Measurements from ENCODE around the gene B4GALT2.

B4GALT2 gene

DNA sequence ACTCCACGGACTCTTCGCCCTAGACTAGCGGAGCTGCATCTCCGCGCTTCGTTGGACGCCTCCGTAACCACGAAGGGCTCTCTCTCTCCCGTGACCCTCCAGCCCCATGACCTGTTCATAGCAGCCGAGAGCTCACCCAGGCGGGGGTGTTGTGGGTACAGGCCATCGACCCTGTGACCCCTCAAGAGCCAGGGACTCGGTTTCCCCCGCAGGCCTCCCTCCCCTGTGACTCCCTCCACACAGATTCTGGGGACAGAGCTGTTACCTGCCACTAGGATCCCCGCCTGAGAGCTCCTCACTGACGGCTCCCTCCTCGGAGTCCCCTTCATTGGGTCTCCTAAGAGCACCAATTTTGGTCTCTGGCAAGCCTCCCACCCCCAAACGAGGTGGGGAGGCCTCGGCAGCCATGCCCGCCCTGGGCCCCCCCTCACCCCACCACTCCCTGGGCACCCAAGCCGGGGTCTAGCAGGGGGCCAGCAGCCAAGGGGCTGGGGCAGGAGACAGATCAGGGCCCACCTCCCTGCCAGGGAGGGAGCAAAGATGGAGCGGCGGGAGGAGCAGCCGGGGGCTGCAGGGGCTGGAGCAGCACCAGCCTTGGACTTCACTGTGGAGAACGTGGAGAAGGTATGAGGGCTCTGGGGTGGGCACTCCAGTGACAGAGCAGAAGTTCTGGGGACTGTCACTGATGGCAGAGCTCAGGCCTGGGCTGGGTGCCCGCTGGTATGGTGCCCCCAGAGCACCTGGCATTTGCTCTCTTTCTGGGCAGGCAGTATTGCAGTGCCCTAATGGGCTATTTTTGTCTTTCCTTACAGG is 31.7 kb upstream of the B4GALT2 start:
- DNase-seq, result no peak

DNA sequence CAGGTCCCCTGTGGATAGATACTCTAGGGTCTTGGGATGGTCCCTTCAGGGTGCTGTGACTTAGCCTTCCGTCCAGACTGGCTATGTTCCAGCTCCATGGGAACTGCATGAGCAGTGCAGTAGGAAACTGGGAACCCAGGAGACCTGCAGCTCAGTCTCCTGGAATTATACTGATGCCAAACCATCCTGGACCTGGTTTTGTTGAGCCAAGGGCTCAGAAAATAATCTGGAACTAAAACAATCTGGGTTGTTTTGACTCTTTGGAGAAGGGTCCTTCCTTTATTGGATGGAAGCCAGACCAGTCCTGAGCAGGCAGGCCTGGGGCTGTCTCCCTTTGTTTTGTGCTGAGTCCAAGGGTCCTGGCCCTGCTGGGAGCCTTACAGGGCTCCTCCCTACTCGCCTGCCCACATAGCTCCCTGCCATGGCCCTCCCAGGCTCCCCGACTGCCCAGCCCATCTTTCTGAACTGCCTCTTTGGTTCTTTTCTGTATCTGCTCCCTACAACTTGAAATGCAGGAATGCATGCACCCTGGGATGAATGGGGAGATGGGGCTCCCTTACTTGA is 31.1 kb upstream of the B4GALT2 start:
- DNase-seq, result no peak

DNA sequence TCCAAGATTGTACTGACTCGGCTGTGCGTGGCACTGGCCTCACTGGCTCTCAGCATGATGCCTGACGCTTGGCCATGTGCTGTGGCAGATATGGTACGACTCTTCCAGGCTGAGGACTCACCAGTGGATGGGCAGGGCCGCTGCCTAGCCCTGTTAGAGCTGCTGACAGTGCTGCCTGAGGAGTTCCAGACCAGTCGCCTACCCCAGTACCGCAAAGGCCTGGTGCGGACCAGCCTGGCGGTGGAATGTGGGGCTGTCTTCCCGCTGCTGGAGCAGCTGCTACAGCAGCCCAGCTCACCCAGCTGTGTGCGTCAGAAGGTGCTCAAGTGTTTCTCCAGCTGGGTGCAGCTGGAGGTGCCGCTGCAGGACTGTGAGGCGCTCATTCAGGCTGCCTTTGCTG is 29.3 kb upstream of the B4GALT2 start:
- DNase-seq, result no peak

DNA sequence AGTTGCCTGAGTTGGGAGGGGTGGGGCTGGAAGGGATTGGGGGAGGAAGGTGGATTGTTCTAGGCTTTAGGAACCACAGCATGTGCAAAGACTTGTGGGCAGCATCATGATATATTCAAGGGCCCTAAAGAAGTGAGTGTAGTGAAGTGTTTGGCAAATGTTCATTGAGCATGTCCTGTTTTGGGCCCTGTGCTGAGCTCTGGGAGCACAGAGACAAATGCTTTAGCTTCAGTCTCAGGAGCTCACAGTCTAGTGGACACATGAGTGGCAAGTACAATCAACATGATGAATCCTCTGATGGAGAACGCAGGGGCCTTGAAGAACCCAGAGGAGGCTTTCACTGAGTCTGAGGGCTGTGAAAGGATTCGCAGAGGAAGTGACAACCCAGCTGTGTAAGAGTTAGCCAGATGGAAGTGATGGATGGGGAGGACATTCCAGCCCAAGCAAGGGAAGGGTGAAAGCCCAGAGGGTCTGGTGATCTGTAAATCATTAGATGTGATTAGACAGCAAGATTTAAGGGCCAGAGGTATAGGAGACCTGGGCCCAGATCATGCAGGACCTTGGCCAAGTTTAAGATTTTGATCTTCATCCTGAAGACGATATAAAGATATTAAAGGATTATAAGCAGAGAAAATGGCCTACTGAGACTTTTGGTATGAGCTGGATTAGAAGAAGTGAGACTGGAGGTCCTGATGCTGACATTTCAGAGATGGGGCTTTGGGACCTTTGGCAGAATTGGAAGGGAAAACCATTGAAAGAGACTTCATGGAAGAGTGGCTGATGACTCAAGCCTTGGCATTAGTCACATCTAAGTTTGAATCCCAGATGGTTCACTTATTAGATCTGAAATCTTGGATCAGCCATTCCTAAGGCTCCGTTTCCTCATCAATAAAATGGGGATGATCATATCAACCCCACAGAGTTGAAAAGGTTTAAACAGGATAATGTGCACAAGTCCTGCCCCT is 27.7 kb upstream of the B4GALT2 start:
- no peak for DNase-seq

DNA sequence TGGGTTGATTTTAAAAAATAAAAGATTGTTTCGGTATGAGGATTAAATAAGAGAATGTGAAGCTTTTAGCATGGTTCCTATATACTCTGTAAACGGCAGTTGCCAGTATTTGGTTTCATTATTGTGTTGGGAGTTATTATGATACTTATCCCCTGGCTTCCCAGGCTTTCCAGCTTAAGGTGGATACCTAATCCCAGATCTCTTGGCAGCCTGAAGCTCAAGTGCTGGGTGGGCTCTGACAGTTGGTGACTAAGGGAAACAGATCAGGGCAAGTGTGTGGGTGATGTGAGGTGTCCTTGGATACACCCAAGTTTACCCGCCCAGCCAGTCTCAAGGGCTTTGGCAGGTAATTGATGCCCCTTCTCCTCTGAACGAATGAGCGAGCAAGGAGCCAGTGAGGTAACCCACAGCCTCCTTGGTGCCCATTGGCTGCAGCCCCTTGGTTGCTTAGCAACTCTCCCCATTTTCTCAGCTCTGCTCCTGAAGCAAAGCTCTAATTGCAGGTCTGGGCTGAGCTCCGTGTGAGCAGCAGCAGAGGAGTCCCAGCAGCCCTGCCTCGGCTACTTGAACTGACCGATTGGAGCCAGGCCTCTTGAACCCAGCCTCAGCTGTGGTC is 26.2 kb upstream of the B4GALT2 start:
- DNase-seq, result no peak

DNA sequence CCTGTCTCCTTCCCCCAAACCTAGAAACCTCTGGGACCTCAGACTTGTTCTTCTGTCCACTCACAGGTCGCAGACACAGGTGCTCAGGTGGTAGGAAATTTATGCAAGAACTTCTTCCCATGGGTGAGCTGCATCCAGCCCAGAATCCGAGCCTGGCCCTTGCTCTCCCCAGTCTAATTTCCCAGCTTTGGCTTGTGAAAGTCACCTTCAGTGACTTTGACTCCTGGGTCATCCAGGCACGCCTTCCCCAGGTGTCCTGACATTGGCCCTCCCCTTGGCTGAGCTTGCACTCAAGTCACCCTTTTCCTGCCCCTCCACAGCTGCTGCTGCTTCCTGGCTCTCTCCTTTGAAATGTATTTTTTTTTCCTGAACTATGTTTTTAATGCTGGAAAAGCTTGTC is 25.6 kb upstream of the B4GALT2 start:
- no peak for DNase-seq

DNA sequence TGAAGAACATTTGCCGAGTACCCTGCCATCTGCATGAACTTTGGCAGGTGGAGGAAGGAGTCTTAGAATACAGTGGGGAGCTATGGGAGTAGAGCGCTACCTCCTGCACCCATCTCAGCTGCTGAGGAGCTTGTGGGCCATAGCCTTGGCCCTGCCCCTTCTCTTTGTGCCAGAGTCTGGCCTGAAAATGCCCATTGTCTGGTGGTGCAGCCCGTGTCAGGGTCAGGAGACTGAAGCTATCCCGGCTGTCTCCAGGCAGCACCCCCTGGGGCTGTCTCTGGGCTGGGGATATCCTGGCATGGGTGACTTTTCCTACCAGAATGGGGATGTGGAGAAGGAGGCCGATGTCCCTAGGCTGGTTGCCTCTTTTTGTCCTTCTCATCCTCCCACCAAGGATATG is 25.0 kb upstream of the B4GALT2 start:
- DNase-seq, result no peak

DNA sequence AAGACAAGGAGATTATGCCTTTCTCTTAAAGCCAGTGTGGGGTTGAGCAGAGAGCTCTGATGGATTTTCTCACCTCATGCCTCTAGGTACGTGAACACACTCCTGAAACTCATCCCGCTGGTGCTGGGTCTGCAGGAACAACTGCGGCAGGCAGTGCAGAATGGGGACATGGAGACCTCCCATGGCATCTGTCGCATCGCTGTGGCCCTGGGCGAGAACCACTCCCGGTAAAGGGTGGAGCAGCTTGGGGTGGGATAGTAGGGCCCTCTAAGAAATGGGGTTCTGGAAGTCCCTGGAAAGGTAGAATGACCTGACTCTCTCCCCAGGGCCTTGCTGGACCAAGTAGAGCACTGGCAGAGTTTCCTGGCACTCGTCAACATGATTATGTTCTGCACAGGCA is 22.8 kb upstream of the B4GALT2 start:
- DNase-seq, result no peak

DNA sequence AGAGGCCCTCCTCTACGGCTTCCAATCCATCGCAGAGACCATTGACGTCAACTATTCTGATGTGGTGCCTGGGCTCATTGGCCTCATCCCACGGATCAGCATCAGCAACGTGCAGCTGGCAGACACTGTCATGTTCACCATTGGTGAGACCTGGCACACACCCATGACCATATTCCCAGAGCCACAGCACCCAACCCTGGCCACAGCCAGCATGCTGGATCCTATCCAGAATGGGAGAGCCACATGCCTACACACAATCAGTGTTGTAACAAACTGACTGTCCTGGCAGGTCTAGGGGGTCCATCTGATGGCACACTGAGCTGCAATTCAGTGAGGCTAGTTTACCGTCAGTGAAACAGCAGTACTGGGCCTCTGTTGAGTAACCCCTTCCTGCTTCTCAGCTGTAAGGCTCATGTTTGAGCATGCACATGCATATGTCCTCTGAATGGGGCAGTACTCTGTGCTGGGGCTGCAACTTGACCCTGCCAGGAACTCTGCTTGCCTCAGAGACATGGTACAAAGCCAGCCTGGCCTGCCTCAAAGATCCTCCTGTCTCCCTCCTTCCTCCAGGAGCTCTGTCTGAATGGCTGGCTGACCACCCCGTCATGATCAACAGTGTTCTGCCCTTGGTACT is 21.5 kb upstream of the B4GALT2 start:
- no peak for DNase-seq

DNA sequence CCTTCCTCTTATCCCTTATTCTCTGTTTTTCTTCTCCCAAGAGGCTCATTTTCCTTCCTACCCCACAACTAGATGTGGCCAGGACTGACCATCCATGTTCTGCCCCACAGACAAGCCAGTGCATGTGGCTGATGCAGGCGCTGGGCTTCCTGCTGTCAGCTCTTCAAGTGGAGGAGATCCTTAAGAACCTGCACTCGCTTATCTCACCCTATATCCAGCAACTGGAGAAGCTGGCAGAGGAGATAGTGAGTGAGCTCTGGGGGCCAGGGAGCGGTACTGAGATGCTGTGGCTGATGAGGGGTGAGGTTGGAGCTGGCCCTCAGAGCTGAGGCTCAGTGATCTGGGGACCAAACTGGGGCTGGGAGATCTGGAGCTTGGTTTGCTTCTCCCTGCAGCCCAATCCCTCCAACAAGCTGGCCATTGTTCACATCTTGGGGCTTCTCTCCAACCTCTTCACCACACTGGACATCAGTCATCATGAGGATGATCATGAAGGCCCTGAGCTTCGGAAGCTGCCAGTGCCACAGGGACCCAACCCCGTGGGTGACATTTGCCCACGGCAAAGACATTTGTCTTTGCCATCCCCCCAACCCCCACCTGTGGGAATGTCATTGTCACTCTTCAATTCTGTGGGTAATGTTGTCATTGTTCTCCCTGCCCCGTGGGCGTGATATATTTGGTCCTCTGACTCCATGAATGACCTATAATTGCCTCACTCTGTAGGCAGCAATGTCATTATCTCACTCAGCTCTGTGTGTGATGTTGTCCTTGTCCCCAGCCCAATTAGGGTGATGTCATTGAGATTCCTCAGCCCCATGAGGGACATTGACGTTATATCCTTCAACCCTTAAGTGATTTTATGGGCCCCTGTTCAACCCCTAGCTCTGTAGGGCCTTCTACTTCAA is 20.4 kb upstream of the B4GALT2 start:
- no peak for DNase-seq

DNA sequence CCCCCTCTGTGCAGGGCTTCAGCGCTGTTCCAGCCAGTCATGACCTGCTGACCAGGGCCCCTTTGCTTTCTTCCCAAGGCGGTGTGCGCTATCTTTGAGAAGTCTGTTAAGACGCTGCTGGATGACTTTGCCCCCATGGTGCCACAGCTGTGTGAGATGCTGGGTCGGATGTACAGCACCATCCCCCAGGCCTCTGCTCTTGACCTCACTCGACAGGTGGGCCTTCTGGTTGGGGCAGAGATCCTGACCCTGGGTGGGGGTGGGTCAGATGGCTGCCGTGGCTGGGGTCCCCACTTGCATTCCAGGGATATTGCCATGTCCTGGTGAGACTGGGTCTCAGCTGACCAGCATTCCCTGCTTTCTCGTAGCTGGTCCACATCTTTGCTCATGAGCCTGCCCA is 18.2 kb upstream of the B4GALT2 start:
- DNase-seq, result no peak

DNA sequence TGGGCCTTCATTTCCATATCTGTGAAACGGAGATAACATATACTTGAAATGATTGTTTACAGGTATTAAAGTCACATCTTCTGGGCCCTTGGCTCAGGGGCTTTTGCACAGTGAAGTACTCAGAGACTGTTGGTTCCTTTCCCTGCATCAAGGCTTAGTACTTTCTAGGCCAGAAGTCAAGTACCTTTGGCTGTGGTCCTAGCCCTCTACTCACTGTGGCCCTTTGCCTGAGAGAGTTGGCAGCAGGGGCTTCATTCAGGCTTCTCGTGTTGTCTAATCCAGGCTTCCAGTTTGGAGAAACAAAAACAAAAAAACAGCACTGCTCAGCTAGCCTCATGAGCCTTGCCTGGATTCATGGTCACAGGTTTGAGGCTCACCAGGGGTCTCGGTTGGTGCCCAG is 17.3 kb upstream of the B4GALT2 start:
- no peak for DNase-seq

DNA sequence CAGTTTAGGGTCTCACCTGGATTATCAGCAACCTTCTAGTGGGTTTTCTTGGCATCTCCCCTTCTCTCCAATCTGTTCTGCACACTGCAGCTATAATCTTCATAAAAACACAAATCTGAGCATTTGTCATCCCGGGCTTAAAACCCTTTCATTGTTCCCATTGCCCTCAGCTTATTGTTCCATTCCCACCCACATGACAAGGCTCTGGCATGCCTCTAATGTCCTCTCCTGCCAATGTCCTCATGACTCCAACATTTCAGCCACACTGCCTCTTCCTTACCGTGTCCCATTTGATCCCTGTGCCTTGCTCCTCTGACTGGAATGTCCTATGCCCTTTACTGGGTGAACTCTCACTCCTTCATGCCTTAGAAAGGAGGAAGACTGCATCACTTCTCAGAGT is 16.7 kb upstream of the B4GALT2 start:
- no peak for DNase-seq

DNA sequence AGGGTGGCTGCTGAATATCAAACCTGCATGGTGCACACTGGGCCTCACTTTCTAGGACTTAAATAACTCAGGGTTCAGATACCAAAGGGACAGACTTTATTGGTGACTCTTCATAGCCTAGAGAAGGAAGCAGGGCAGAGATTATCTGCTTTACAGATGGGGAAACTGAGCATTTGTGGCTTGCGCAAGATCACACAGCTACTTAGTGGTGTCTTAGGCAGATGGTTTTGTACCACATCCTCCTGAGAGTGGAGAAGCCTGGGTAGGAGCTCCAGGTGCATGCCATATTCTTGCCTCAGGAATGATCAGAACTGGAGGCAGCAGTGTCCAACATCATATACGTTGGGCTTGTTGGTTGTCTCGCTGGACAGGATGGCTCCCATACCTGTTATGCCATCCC is 16.0 kb upstream of the B4GALT2 start:
- no peak for DNase-seq

DNA sequence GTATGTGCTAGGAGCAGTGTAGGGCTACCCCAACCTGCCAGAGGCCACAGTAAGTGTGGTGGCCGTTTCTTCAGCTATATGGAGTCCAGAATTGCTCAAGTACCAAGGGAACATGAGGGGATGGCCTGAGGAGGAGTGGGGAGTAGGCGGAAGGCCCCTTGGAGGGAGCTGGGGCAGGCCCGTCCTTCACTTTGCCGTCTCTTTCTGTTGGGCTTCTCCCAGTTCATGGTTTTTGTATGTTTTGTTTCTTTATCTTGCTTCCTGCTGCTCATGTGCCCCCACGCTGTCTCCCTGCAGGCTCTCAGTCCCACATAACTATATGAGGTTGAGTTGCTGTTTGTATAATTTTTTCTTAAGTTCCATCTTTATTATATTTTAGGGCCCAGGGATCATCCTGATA is 15.1 kb upstream of the B4GALT2 start:
- no peak for DNase-seq

DNA sequence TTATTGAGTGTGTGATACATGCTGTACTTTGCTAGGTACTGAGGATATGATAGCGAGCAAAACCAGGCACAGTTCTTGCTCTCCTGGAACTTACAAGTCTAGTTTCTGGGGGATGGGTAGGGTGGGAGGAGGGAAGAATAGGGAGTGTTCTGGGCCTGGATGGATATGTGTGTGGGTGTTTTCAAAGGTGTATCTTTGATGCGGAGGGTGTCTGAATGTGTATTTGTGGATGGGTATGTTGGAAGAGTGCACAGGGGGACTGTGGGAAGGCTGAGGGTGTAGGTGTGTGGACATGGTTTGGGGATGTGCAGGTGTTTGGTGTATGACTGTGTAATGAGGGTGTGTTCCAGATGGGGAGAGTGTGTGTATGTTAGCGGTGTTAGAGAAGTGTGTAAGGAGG is 13.7 kb upstream of the B4GALT2 start:
- no peak for DNase-seq

DNA sequence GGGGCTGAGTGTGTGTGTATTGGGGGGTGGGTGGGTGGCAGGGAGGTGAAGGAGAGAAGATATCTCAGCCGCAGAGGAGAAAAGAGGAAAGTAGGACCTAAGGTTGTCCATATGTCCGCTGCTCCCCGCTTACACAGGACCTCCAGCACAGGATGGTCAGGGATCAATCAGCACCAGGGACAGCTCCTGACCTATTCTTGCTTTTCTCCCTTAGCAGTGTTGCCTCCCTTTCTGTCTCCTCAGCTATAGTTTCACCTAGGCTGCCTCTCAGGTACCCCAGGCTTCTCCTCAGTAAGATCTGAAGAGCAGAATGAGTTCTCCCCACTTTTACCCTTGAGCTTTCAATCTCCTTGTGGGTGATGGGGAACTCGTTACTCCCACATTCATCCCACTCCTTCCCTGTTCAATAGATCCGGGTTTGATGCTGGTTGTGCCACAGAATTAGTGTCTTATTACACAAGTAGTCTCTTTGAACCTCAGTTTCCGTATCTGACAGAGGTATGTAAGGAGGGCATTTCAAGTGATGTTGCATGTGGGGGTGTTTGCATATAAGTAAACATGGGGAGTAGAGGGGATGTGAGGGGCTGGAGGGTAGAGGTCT is 10.6 kb upstream of the B4GALT2 start:
- DNase-seq, result peak; percentile 44

DNA sequence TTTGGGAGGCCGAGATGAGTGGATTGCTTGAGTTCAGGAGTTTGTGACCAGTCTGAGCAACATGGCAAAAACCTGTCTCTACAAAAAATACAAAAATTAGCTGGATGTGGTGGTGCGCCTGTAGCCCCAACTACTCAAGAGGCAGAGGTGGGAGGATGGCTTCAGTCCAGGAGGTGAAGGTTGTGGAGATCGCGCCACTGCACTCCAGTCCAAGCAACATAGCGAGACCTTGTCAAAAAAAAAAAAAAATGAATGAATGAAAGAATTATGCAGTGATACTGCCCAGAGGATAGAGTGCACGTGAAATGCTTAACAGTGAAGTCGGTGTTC is 9.6 kb upstream of the B4GALT2 start:
- no peak for DNase-seq

DNA sequence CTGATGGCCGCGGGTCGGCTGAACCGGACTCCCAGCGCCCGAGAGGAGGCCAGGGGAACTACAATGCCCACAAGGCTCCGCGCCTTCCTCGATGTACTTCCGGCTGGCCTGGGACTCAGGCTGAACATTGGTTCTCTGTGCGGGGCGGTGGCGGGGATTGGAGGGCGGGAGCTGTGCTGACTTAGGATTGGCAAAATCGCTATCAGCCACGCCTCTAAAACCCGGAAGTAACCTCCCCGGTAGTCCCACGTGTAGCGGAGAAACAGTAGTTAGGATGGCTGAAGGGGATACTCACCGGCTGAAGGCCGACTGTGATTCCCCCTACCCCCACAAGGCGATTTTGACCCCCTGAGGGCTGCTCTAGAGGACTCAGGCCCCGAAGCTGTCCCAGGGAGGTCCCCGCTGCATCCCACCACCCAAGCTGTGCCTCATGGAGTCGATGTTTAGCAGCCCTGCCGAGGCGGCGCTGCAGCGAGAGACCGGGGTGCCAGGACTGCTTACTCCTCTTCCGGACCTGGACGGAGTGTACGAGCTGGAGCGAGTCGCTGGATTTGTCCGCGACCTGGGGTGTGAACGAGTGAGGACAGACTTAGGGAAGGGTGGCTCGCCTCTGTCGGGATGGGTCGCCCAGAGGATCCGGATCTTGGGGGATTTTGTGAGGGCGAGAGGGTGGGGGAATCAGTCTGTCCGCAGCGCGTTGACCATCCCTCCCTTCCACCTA is 9.1 kb upstream of the B4GALT2 start, which contains the start of gene DPH2:
DPH2 (plus strand) TSS at position 265 of the 721 bp plus-strand sequence; CDS start at position 431, 166 bp downstream.
- DNase-seq, result peak; percentile 96

DNA sequence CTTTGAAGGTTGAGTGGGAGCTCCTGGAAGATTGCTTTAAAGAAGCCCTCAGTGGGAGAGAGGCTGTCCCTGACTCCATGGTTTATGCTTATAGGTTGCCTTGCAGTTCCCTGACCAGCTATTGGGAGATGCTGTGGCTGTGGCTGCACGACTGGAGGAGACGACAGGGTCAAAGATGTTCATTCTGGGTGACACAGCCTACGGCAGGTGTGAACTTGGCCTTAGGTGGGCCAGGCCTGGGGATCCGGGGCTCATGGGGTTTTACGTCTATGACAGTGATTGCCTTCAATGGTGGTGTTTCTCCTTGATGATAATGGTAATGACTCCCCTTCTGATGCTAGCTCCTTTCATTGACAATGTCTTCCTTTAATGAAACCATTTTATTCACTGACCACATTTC is 8.5 kb upstream of the B4GALT2 start:
- DNase-seq, result no peak

DNA sequence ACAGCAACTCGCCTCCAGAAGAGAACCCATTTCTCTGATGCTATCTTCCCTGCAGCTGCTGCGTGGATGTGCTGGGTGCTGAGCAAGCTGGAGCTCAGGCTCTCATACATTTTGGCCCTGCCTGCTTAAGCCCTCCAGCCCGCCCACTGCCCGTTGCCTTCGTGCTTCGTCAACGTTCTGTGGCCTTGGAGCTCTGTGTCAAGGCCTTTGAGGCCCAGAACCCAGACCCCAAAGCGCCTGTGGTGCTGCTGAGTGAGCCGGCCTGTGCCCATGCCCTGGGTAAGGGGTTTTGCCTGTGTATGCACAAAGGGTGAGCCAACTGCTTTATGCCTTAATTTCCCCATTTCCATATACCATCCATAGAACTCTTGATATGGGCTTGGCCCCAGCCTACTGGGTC is 8.1 kb upstream of the B4GALT2 start:
- DNase-seq, result no peak

Measured in CD4-positive, alpha-beta T cell treated with Interleukin-17A for 4 hours (primary cell).